DND-41 (cell line): ENCODE results near the gene SEC16B.

ENCODE experiments used
- CTCF ChIP-seq: IDR thresholded peaks from 2 replicates; pipeline ENCODE4 v1.5.1; 2012; ENCODE audit warnings: borderline replicate concordance, low read length, moderate library complexity, mild to moderate bottlenecking; ENCODE audit not compliant: poor library complexity, severe bottlenecking; ENCODE audit errors: extremely low read depth
- EZH2 ChIP-seq: IDR thresholded peaks from 3 replicates; pipeline ENCODE4 v1.6.1; 2012; ENCODE audit warnings: borderline replicate concordance, low read depth, mild to moderate bottlenecking, moderate library complexity, low read length, inconsistent platforms; ENCODE audit not compliant: severe bottlenecking

- TF ChIP-seq EZH2 = no peak
- no peak for TF ChIP-seq CTCF
Observed at GRCh38 chr1:177928194-177928593, 41.7 kb downstream of the SEC16B start.
